KMS-11 (cell line): ENCODE data around the gene THAP7.

Experiments used
- H2AFZ ChIP-seq: fragments of 200-600 bp; sonication (generic); 2 replicates; pipeline ENCODE4 v1.6.1; 2016; ENCODE audit warnings: antibody characterized with exemption, mixed run types, low read depth
- H3K27ac ChIP-seq: fragments of 200-600 bp; sonication (generic); 2 replicates; pipeline ENCODE4 v1.6.1; 2016; ENCODE audit warnings: mild to moderate bottlenecking, mixed run types
- H3K27me3 ChIP-seq: fragments of 200-600 bp; sonication (generic); 2 replicates; pipeline ENCODE4 v1.6.1; 2017; ENCODE audit warnings: mild to moderate bottlenecking, low read depth, mixed run types, moderate library complexity; ENCODE audit not compliant: insufficient read depth
- H3K36me3 ChIP-seq: fragments of 200-600 bp; sonication (generic); 2 replicates; pipeline ENCODE4 v1.6.1; 2017; ENCODE audit warnings: mild to moderate bottlenecking, mixed run types; ENCODE audit not compliant: insufficient read depth
- H3K4me1 ChIP-seq: fragments of 200-600 bp; sonication (generic); 2 replicates; pipeline ENCODE4 v1.6.1; 2016; ENCODE audit warnings: mild to moderate bottlenecking, low read depth, mixed run types; ENCODE audit not compliant: poor library complexity, severe bottlenecking
- H3K4me2 ChIP-seq: fragments of 200-600 bp; sonication (generic); 2 replicates; pipeline ENCODE4 v1.7.0; 2016; ENCODE audit warnings: mild to moderate bottlenecking, mixed run types
- H3K4me3 ChIP-seq: fragments of 200-600 bp; sonication (generic); IDR thresholded peaks from 2 replicates; pipeline ENCODE4 v1.6.1; 2017; ENCODE audit warnings: low read depth, low read length, mixed read lengths; ENCODE audit not compliant: insufficient read depth
- H3K79me2 ChIP-seq: fragments of 200-600 bp; sonication (generic); 2 replicates; pipeline ENCODE4 v1.6.1; 2016; ENCODE audit warnings: low read depth, mixed run types; ENCODE audit not compliant: insufficient read depth
- H3K9ac ChIP-seq: fragments of 200-600 bp; sonication (generic); 2 replicates; pipeline ENCODE4 v1.6.1; 2016; ENCODE audit warnings: mild to moderate bottlenecking, mixed run types
- H4K20me1 ChIP-seq: fragments of 200-600 bp; sonication (generic); 2 replicates; pipeline ENCODE4 v1.6.1; 2016; ENCODE audit warnings: mild to moderate bottlenecking, mixed run types; ENCODE audit not compliant: insufficient read depth
- TF ChIP-seq, protein P1 (sequence below): fragments of 200-600 bp; sonication (generic); conservative IDR thresholded peaks from 2 replicates; pipeline ENCODE4 v1.6.1; 2017; ENCODE audit warnings: low read depth, mild to moderate bottlenecking, antibody characterized with exemption, low read length, moderate library complexity, mixed read lengths

THAP7 gene

DNA sequence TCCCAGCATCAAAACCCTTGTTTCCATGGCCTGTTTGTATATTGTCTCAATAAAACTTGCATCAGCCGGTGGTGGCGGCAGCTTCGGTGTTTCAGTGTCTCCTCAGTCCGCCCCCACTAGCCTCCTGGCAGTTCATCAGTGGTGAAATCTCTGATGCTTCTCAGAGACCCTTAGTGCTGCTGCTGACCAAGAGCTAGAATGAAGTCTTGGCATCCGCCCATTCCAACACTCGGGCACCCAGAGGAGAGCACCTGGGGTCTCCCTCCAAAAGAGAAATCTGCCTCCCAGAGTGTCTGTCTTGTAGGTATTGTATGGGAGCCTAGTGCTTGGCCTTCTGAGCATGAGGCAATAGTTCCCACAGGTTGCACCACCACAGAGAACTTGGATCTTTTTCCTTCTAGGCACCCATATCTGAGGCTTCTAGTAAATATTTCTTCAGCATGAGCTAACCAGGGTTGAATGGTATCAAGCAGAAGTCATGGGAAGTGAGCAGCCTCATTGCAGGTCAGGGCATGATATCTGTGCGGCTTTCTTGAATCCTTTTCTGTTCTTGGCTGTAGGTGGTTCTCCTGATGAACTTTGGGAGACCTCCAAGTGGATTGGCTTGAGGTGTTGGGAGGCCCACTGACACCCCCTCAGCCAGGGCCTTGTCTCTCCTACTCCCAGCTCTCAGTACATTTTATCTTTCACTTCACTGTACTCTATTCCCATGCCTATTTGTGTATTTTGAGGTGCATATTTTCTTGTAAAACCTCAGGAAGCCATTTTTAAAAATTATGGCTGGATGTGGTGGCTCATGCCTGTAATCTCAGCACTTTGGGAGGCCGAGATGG is 48.0 kb downstream of the THAP7 start:
- H3K4me2 ChIP-seq = no peak overlapping the region
- no peaks in the 10 kb centered on the region for H3K4me1 ChIP-seq
- H3K27ac ChIP-seq = no peak overlapping the region
- no peak overlapping the region for H2AFZ ChIP-seq
- TF ChIP-seq, protein P1, sequence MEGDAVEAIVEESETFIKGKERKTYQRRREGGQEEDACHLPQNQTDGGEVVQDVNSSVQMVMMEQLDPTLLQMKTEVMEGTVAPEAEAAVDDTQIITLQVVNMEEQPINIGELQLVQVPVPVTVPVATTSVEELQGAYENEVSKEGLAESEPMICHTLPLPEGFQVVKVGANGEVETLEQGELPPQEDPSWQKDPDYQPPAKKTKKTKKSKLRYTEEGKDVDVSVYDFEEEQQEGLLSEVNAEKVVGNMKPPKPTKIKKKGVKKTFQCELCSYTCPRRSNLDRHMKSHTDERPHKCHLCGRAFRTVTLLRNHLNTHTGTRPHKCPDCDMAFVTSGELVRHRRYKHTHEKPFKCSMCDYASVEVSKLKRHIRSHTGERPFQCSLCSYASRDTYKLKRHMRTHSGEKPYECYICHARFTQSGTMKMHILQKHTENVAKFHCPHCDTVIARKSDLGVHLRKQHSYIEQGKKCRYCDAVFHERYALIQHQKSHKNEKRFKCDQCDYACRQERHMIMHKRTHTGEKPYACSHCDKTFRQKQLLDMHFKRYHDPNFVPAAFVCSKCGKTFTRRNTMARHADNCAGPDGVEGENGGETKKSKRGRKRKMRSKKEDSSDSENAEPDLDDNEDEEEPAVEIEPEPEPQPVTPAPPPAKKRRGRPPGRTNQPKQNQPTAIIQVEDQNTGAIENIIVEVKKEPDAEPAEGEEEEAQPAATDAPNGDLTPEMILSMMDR = no peak
- H3K9ac ChIP-seq = no peak overlapping the region
- H3K27me3 ChIP-seq = no peaks in the 10 kb centered on the region
- H3K79me2 ChIP-seq = peaks cover 18% of the 10 kb centered on the region; the same call in 1 of the 2 replicates
- no peaks in the 10 kb centered on the region; the same call in 1 of the 2 replicates for H3K36me3 ChIP-seq
- H4K20me1 ChIP-seq = no peaks in the 10 kb centered on the region; the same call in 1 of the 2 replicates
- H3K4me3 ChIP-seq = no peak overlapping the region

DNA sequence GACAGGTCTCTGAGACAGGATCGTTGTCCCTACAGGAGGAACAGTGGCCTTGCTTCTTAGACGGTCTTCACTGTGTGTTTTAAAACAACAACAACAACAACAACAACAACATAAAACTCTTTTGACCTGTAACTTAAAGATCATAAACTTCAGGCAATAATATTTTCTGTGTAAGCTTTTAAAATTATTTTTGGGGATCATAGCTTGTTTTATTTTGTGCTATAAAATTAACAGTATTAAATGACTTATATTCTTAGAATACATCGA is 48.6 kb downstream of the THAP7 start:
- Histone ChIP-seq H4K20me1 (no peaks in the 10 kb centered on the region; the same call in 1 of the 2 replicates), H3K27ac (no peak overlapping the region), H2AFZ (no peak overlapping the region), H3K9ac (no peak overlapping the region), H3K27me3 (no peaks in the 10 kb centered on the region), H3K4me2 (no peak overlapping the region), H3K79me2 (peaks cover 25% of the 10 kb centered on the region), H3K4me3 (no peak overlapping the region), H3K36me3 (no peaks in the 10 kb centered on the region; the same call in 1 of the 2 replicates), H3K4me1 (no peaks in the 10 kb centered on the region)
- TF ChIP-seq, protein P1 = no peak

DNA sequence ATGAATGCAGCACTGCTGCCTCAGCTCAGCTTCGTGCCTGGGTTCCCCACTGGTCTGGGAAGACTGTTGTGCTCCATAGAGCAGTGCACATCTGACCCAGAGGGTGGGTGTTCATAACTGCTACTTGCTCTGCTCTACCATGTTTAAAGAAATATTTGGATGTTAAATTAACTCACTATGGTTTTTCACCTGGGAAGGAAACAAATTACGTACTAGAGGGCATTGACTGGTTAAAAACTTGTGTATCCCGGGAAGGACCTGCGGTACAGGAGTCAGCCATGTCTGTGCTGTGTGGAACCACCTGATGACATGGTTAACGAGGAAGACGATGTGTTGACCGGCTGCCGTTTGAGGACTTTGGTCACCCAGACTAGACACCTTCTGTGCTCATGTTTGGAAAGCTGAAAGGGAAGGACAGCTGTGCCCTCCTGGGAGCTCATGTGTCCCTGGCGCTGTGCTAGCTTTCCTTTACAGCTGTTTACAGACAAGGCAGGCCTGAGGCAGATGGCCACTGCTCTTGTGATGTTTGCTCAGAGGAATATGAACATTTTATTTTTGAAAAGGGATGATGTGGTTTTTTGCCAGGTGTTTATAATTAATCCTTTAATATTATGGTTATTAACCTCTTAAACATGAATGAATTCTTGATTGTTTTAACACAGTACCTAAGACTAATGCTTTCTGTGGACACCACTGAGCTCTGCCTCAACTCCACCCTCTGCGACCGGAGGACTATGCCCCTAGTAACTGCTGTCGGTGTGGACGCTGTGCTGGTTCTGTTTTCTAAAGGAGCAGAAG is 49.2 kb downstream of the THAP7 start:
- H3K27ac ChIP-seq = no peak overlapping the region
- no peaks in the 10 kb centered on the region; the same call in 1 of the 2 replicates for H4K20me1 ChIP-seq
- TF ChIP-seq, protein P1 = no peak
- H3K9ac ChIP-seq = no peak overlapping the region
- no peak overlapping the region for H3K4me3 ChIP-seq
- no peak overlapping the region for H2AFZ ChIP-seq
- peaks cover 30% of the 10 kb centered on the region for H3K79me2 ChIP-seq
- no peak overlapping the region for H3K4me2 ChIP-seq
- H3K36me3 ChIP-seq = no peaks in the 10 kb centered on the region; the same call in 1 of the 2 replicates
- H3K4me1 ChIP-seq = no peaks in the 10 kb centered on the region
- H3K27me3 ChIP-seq = no peaks in the 10 kb centered on the region

DNA sequence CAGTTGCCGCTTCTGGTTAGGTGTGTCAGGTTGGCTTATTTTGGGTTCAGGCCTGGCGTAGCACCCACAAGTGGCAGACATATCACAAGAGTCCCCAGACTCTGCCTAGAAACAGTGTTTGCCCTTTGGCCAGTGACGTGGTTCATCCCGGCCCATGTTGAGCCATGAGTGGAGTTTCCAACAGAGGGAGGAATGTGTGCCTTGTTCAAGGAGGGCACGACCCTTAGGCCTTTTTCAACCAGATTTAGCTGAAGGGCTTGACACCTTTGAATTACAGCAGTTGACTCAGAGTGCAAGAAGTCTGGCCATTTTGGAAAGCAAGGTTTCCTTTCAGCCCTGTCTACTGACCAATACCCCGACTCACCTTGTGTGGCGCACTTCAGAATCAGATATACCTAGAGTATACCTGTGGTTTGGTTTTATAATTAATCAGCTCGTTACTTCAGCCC is 50.0 kb downstream of the THAP7 start:
- H4K20me1 ChIP-seq = peaks cover 3% of the 10 kb centered on the region; the same call in 1 of the 2 replicates
- no peak overlapping the region for H3K27ac ChIP-seq
- no peak overlapping the region for H2AFZ ChIP-seq
- H3K79me2 ChIP-seq = peaks cover 38% of the 10 kb centered on the region
- no peak overlapping the region for H3K9ac ChIP-seq
- no peaks in the 10 kb centered on the region for H3K4me1 ChIP-seq
- H3K27me3 ChIP-seq = no peaks in the 10 kb centered on the region
- no peaks in the 10 kb centered on the region; the same call in 1 of the 2 replicates for H3K36me3 ChIP-seq
- TF ChIP-seq, protein P1 = no peak
- no peak overlapping the region for H3K4me3 ChIP-seq
- H3K4me2 ChIP-seq = no peak overlapping the region
